ENCODE measurements around the gene PLEKHM3. TPM values are rescaled to one million over a fixed set of nuclear protein-coding genes. Genes with fewer than 3 reads are reported as not detected.

The PLEKHM3 gene
- total RNA-seq, 1 donor from 2014 or later: 18.3 TPM

DNA sequence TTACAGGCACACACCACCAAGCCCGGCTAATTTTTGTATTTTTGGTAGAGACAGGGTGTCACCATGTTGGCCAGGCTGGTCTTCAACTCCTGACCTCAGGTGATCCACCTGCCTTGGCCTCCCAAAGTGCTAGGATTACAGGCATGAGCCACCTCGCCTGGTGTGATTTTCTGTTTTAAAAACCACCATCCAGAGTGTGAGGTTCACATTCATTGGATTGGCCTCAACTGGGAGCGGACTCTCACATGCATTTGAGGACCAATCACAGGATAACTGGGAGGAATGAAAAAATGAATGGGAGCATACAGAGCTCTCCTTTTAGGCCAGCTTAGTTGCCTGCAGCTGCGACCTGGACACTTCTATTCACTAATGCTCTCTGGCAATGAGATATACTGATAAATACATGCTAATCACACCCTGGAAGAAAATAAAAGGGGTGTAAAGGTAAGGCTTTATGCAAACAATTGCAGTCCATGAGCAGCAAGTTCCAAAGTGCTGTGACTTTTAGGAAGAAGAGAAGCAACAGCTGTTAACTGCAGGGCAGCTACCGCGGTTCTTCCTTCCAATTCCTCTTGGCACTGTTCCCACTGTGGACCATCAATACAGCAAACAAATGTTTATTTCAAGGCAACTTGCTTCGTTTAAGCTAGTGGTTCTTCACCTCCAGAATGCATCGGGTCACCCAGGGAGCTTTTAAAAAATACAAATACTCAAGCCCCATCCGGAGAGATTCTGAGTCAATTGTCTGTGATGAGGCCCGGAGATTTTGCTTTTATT, 206.1 kb downstream of the PLEKHM3 start:
- H3K9me3 ChIP-seq: no peaks in the 10 kb centered on the region
- H3K4me1 ChIP-seq: no peaks in the 10 kb centered on the region
- intact Hi-C loops (cut with DNase I): no loop called here
- H3K36me3 ChIP-seq: no peaks in the 10 kb centered on the region
- TF ChIP-seq, protein P1, sequence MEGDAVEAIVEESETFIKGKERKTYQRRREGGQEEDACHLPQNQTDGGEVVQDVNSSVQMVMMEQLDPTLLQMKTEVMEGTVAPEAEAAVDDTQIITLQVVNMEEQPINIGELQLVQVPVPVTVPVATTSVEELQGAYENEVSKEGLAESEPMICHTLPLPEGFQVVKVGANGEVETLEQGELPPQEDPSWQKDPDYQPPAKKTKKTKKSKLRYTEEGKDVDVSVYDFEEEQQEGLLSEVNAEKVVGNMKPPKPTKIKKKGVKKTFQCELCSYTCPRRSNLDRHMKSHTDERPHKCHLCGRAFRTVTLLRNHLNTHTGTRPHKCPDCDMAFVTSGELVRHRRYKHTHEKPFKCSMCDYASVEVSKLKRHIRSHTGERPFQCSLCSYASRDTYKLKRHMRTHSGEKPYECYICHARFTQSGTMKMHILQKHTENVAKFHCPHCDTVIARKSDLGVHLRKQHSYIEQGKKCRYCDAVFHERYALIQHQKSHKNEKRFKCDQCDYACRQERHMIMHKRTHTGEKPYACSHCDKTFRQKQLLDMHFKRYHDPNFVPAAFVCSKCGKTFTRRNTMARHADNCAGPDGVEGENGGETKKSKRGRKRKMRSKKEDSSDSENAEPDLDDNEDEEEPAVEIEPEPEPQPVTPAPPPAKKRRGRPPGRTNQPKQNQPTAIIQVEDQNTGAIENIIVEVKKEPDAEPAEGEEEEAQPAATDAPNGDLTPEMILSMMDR (IDR thresholded peaks at IDR 0.05): no peak
- no peak overlapping the region for H3K27ac ChIP-seq
- DNase-seq (ENCODE audit: low spot score in 2 of 2): no peak
- no peaks in the 10 kb centered on the region for H3K27me3 ChIP-seq
- H3K4me3 ChIP-seq: no peak overlapping the region

DNA sequence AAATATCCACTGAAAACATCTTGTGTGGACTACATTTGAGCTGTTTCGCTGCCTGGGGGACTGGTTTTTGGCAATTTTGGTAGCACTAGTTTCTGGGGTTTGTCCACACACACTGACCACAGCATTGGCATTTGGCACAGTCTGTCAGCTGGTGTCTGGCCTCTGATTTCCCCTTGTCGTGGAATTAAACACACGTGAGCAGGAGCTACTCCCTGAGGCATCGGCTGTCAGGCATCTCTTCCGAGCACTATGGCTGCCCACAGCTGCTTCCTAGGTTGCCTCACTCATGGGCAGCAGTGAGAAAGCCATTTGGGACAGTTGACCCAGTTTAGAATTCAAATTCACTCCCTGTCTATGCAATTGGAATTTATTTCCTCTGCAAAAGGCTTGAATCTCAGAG, 208.8 kb downstream of the PLEKHM3 start:
- intact Hi-C loops (cut with DNase I): no loop called here
- Histone ChIP-seq H3K4me3 (no peak overlapping the region), H3K9me3 (no peaks in the 10 kb centered on the region), H3K4me1 (no peaks in the 10 kb centered on the region), H3K27me3 (no peaks in the 10 kb centered on the region), H3K27ac (no peak overlapping the region), H3K36me3 (no peaks in the 10 kb centered on the region)
- DNase-seq (ENCODE audit: low spot score in 2 of 2): no peak
- TF ChIP-seq, protein P1 (IDR thresholded peaks at IDR 0.05): no peak

DNA sequence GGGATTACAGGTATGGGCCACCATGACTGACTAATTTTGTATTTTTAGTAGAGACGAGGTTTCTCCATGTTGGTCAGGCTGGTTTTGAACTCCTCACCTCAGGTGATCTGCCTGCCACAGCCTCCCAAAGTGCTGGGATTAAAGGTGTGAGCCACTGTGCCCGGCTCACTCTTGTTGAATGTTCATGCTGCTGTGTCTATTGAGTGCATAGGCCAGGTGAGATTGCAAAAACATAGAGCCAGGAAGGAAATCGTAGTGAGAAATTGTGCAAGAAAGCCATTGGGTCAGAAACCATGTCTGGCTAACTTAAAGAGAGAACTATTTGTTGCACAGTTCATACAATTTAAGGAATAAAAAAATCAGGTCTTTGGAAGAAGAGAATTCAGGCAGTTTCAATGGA, 210.1 kb downstream of the PLEKHM3 start:
- Histone ChIP-seq H3K4me1 (no peaks in the 10 kb centered on the region), H3K9me3 (no peaks in the 10 kb centered on the region), H3K27ac (no peak overlapping the region), H3K4me3 (no peak overlapping the region), H3K27me3 (no peaks in the 10 kb centered on the region), H3K36me3 (no peaks in the 10 kb centered on the region)
- intact Hi-C loops (cut with DNase I): no loop called here
- no peak for DNase-seq (ENCODE audit: low spot score in 2 of 2)
- TF ChIP-seq, protein P1 (IDR thresholded peaks at IDR 0.05): no peak

DNA sequence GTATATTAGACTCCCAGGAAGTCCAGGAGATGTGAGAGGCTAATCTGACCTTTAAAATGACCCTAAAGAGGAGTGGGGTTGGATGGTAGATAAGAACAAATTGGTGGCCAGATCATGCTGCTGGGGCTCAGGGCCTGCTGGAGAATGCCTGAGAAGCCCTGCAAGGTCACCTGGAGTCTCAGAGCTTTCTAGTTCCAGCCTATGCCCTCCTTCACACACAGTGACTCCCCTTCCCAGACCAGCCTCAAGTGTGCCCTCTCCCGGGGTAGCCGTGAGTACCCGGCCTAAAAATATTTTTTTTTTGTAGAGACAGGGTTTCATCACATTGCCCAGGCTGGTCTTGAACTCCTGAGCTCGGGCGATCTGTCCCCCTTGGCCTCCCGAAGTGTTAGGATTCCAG, 211.4 kb downstream of the PLEKHM3 start:
- DNase-seq (ENCODE audit: low spot score in 2 of 2): no peak
- no peaks in the 10 kb centered on the region for H3K36me3 ChIP-seq
- no peaks in the 10 kb centered on the region for H3K27me3 ChIP-seq
- H3K4me1 ChIP-seq: no peaks in the 10 kb centered on the region
- no peak overlapping the region for H3K4me3 ChIP-seq
- no peak overlapping the region for H3K27ac ChIP-seq
- no peaks in the 10 kb centered on the region for H3K9me3 ChIP-seq
- TF ChIP-seq, protein P1 (IDR thresholded peaks at IDR 0.05): no peak
- intact Hi-C loops (cut with DNase I): no loop called here

DNA sequence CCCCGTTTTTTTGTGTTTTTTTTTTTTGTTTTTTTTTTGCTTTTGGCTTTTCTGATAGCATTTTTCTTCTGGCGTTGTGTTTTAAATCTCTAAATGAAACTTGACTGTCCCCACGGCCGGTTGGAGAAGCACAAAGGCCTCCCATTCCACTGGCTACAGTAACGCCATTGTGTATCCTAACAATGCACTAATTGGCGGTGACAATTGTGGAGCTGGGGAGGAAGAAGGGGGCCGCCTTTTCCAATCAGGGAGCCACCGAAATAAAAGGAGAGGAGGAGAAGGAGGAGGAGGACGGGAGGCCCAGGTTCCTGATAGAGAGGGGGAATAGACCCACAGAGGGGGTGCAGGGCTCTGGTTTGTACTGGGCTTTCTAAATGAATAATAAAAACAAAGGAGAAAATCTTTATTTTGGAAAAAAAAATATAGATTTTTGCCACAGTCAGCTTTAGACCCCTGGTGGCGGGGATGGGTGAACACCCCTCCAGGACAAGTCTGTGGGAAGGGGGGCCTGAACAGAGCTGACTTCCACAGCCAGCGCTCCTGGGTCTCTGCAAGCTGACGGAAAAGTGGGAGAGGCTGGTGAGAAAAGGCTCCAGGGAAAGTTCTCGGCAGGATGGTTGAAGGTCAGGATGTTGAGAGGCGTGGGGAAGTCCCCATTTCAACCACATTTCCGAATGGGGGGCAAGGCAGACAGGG, 212.0 kb downstream of the PLEKHM3 start:
- no peak overlapping the region for H3K4me3 ChIP-seq
- no peaks in the 10 kb centered on the region for H3K27me3 ChIP-seq
- H3K27ac ChIP-seq: no peak overlapping the region
- TF ChIP-seq, protein P1 (IDR thresholded peaks at IDR 0.05): no peak
- no peaks in the 10 kb centered on the region for H3K36me3 ChIP-seq
- H3K9me3 ChIP-seq: no peaks in the 10 kb centered on the region
- DNase-seq (ENCODE audit: low spot score in 2 of 2): no peak
- no peaks in the 10 kb centered on the region for H3K4me1 ChIP-seq
- intact Hi-C loops (cut with DNase I): no loop called here

All from ascending aorta (tissue), 2 donors.